ENCODE results near the gene ABHD6.

ABHD6 gene

DNA sequence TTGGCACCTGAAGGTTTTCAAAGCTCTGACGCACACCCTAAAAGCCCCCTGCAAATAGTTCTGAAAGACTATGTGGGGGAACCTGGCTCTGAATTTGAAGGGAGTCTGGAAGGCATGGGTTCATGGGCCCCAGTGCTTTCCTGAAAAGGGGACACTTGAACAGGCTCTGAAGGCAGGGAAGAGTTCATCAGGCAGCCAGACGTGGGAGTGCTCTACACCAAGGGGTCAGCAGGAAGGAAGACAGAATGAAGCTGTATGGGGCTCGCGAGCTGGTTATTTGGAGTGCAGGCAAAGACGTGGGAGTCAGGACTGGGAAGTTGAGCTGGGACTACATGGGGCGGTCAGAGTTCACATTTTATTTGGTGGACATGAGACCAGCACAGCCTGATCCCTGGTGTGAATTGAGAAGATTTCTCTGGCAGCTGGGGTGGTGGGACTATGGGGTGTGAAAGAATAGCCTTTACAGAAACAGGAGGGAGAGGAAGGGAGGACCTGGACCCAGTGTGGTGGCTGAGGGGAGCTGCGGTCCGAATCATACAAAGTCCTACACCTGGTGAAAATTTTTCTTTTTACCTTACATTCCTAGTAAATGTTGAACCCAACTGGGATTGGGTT lies 12.6 kb downstream of the ABHD6 start:
- DNase-seq (ENCODE audit: low read depth), result no peak

DNA sequence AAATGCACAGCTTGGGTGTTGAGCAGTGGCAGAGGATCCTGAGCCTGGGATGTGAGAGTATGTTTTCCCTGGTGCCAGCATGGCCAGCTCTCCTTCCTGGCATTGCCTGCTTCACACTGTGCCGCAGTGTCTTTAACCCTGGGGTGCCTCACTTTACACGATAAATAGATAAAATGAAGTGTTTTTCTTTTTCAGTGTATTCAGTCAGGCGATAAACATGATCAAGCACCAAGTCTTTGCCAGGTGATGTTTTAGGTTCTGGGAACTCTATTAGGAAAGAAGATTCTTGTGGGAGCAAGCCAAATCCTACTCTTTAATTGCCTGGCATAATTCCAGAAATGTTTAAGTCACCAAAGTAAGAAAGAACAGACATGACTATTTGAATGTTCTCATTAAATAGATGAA lies 14.0 kb downstream of the ABHD6 start:
- DNase-seq (ENCODE audit: low read depth), result no peak
- no peak overlapping the region for H3K4me3 ChIP-seq (ENCODE audit: low read depth, low read length)
- TF ChIP-seq, protein P1, sequence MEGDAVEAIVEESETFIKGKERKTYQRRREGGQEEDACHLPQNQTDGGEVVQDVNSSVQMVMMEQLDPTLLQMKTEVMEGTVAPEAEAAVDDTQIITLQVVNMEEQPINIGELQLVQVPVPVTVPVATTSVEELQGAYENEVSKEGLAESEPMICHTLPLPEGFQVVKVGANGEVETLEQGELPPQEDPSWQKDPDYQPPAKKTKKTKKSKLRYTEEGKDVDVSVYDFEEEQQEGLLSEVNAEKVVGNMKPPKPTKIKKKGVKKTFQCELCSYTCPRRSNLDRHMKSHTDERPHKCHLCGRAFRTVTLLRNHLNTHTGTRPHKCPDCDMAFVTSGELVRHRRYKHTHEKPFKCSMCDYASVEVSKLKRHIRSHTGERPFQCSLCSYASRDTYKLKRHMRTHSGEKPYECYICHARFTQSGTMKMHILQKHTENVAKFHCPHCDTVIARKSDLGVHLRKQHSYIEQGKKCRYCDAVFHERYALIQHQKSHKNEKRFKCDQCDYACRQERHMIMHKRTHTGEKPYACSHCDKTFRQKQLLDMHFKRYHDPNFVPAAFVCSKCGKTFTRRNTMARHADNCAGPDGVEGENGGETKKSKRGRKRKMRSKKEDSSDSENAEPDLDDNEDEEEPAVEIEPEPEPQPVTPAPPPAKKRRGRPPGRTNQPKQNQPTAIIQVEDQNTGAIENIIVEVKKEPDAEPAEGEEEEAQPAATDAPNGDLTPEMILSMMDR (IDR thresholded peaks at IDR 0.05; ENCODE audit: low read depth, low read length), result no peak
- TF ChIP-seq, protein P2, sequence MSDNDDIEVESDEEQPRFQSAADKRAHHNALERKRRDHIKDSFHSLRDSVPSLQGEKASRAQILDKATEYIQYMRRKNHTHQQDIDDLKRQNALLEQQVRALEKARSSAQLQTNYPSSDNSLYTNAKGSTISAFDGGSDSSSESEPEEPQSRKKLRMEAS (IDR thresholded peaks at IDR 0.05; ENCODE audit: low read depth, low read length), result no peak
- no peak for TF ChIP-seq POLR2A (IDR thresholded peaks at IDR 0.05; ENCODE audit: extremely low read depth, insufficient read length)
- no peak for TF ChIP-seq MYC (IDR thresholded peaks at IDR 0.05; ENCODE audit: low read depth, low read length)

More for the DNA sequence above, 12.6 kb downstream of the ABHD6 start:
- TF ChIP-seq, protein P2 (IDR thresholded peaks at IDR 0.05; ENCODE audit: low read depth, low read length), result no peak
- H3K4me3 ChIP-seq (ENCODE audit: low read depth, low read length), result no peak overlapping the region

DNA sequence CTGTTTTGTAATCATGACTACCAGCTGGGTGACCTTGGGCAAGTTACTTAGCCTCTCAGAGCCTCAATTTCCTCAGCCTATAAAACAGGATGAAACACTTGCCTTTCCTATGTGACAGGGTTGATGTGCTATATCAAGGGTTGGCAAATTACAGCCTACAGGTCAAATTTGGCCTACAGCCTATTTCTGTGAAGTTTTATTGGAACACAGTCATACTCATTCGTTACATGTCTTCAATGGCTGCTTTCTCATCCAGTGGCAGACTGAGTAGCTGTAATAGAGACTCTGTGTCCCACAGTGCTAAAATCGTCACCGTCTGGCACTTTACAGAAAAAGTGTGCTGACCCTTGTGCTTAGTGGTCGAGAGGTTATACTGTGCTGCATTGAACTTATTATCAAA lies 16.6 kb downstream of the ABHD6 start:
- TF ChIP-seq, protein P2 (IDR thresholded peaks at IDR 0.05; ENCODE audit: low read depth, low read length), result no peak
- TF ChIP-seq, protein P1 (IDR thresholded peaks at IDR 0.05; ENCODE audit: low read depth, low read length), result no peak
- TF ChIP-seq POLR2A (IDR thresholded peaks at IDR 0.05; ENCODE audit: extremely low read depth, insufficient read length), result no peak
- no peak for TF ChIP-seq MYC (IDR thresholded peaks at IDR 0.05; ENCODE audit: low read depth, low read length)
- no peak overlapping the region for H3K4me3 ChIP-seq (ENCODE audit: low read depth, low read length)
- DNase-seq (ENCODE audit: low read depth), result no peak

DNA sequence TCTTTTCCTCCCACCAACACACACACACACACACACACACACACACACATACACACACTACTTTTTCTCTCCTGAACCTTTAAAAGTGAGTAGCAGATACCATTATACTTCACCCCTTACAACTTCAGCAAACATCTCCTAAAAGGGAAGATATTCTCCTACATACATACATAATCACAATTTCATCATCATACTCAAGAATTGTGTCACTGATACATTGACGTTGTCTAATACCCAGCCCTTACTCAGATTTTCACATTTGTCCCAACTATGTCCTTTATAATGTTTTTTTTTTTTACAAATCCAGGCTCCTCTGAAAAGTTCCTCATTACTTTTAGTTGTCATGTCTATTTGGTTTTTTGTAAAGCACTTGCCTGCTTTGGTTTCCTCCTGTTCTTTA lies 18.5 kb downstream of the ABHD6 start:
- no peak for DNase-seq (ENCODE audit: low read depth)
- TF ChIP-seq POLR2A (IDR thresholded peaks at IDR 0.05; ENCODE audit: extremely low read depth, insufficient read length) (no peak), MYC (IDR thresholded peaks at IDR 0.05; ENCODE audit: low read depth, low read length) (no peak)
- TF ChIP-seq, protein P2 (IDR thresholded peaks at IDR 0.05; ENCODE audit: low read depth, low read length), result no peak
- TF ChIP-seq, protein P1 (IDR thresholded peaks at IDR 0.05; ENCODE audit: low read depth, low read length), result no peak
- no peak overlapping the region for H3K4me3 ChIP-seq (ENCODE audit: low read depth, low read length)

DNA sequence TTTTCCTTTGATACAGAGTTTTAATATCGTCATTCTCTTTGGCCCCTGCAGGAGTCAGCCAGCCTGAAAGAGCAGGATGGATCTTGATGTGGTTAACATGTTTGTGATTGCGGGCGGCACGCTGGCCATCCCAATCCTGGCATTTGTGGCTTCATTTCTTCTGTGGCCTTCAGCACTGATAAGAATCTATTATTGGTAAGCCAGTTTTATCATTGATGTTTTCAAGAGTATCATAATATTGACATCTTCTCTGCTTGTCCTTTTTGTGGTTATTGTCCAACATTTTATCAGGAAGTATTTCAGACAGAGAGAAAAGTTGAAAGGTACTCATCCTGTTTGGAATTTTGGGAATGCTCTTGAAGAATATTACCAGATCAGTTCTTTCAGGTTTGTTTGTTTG lies 18.9 kb downstream of the ABHD6 start:
- H3K4me3 ChIP-seq (ENCODE audit: low read depth, low read length), result no peak overlapping the region
- TF ChIP-seq, protein P1 (IDR thresholded peaks at IDR 0.05; ENCODE audit: low read depth, low read length), result no peak
- no peak for TF ChIP-seq MYC (IDR thresholded peaks at IDR 0.05; ENCODE audit: low read depth, low read length)
- TF ChIP-seq, protein P2 (IDR thresholded peaks at IDR 0.05; ENCODE audit: low read depth, low read length), result no peak
- no peak for TF ChIP-seq POLR2A (IDR thresholded peaks at IDR 0.05; ENCODE audit: extremely low read depth, insufficient read length)
- DNase-seq (ENCODE audit: low read depth), result no peak

DNA sequence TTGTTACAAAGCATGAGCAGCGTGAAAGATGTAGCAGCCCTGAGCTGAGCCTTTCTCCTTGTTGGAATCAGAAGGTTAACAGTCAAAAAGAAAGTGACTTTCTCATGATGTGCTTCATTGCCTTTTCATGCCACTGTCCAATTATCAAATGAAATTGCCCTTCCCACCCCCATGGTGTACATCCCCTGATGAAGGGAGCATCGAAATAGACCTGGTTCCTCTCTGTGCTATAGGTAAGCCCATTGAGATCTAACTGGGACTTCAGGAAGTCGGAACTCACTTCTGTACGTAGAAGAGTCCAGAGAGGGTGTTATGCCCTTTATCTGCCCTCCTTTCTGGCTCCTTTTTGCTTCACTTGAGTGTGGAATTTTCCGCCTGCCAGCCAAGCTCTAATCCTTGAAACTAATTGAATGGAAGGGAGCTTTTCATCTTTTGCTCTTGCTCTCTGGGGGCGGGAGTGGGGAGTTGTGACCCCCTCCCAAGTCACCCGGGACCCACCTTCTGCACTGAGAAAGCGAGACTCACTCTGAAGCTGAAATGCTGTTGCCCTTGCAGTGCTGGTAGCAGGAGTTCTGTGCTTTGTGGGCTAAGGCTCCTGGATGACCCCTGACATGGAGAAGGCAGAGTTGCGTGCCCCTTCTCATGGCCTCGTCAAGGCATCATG lies 20.9 kb downstream of the ABHD6 start:
- TF ChIP-seq, protein P2 (IDR thresholded peaks at IDR 0.05; ENCODE audit: low read depth, low read length), result no peak
- TF ChIP-seq, protein P1 (IDR thresholded peaks at IDR 0.05; ENCODE audit: low read depth, low read length), result no peak
- TF ChIP-seq POLR2A (IDR thresholded peaks at IDR 0.05; ENCODE audit: extremely low read depth, insufficient read length) (no peak), MYC (IDR thresholded peaks at IDR 0.05; ENCODE audit: low read depth, low read length) (no peak)
- DNase-seq (ENCODE audit: low read depth), result no peak
- H3K4me3 ChIP-seq (ENCODE audit: low read depth, low read length), result no peak overlapping the region
